ENCODE data around the gene CTU1.

- no peak for TF ChIP-seq EZH2 (IDR thresholded peaks at IDR 0.05; ENCODE audit: insufficient read depth, poor library complexity, severe bottlenecking)
- TF ChIP-seq EZH2phosphoT487 (IDR thresholded peaks at IDR 0.05; ENCODE audit: insufficient read depth, low read depth), result no peak
Observed at GRCh38 chr19:51111606-51112005, 3.4 kb upstream of the CTU1 start.

Measured in GM23248 (cell line).